ENCODE data around the gene TNFRSF14. TPM values are rescaled to one million over a fixed set of nuclear protein-coding genes. Genes with fewer than 3 reads are reported as not detected.

TNFRSF14 gene
- total and polyA plus RNA-seq, 9 of the 15 experiments (the other 6 are each of a cell fraction or from before 2014, with no cell fraction given), result 0.11 to 2.3 (median 0.68) TPM; not detected in 2

DNA sequence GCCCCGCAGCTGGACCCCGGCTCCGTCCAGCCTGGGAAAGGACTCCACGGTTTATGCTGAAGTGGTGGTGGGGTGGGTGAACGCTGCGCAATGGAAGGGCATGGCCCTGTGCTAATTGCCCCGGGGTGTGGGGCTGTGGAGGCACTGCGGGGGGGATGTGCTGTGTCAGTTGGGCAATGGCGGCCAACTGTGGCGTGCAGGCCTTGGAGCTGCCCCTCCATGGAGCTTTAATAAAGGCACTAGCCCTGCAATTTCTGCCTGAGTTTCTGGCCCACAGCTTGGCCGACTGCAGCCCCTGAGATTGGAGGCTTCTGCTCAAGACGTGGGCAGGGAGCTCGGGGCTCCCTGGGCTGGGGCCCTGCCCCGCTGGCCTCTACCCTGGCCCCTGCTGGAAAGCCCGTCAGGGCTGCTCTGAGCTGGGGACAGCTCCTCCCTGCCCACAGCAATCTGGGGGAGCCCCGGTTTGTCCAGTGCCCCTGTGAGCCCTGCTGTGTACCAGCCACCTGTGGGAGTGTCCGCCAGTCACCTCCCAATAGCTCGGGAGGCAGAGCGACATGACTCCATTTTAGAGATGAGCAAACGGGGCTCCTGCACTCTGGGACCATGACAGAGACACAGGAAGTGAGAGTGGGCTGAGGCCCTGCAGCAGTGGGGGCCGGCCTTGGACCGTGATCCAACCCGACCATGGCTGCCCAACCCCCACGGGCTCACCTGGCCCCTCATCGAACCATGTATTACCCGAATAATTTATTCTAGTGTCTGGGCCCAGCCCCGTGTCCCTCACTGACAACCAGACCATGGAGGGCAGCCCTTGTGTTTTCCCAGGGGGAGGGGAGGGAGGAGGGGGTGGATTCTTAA is 8.7 kb upstream of the TNFRSF14 start (continued):
- TF ChIP-seq, protein P1, sequence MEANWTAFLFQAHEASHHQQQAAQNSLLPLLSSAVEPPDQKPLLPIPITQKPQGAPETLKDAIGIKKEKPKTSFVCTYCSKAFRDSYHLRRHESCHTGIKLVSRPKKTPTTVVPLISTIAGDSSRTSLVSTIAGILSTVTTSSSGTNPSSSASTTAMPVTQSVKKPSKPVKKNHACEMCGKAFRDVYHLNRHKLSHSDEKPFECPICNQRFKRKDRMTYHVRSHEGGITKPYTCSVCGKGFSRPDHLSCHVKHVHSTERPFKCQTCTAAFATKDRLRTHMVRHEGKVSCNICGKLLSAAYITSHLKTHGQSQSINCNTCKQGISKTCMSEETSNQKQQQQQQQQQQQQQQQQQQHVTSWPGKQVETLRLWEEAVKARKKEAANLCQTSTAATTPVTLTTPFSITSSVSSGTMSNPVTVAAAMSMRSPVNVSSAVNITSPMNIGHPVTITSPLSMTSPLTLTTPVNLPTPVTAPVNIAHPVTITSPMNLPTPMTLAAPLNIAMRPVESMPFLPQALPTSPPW (CRISPR knock-in tag; IDR thresholded peaks at IDR 0.05), result peak; percentile 8; the same call in 1 of the 2 replicates

DNA sequence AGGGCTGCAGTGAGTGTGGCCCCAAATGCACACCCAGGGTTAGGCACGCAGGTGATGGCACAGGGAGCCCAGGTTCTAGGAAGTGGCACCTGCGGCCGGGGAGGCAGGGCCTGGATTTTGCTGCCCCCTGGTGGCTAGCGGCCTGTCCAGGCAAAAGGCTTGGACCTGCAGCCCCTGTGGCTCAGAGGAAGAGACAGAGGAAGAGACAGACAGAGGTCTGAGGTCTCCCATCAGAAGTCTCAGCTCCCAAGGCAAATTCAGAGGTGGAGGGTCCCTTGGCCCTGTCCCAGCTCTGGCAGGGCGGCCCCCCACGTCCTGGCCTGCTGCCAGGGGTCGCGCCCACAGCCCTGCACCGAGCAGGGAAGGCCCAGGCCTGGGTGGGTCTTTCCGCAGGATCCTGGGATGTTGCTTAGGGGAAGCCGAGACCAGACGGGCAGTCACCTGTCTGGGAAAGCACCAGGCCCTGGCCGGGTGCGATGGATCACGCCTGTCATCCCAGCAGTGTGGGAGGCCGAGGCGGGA is 8.0 kb upstream of the TNFRSF14 start:
- H3K9me3 ChIP-seq (replicated peaks; ENCODE audit: control insufficient read depth, insufficient read depth, low read depth, low read length), result no peaks in the 10 kb centered on the region
- peaks cover 9% of the 10 kb centered on the region; the same call in 1 of the 3 replicates for H3K79me2 ChIP-seq (ENCODE audit: control insufficient read depth, insufficient read depth, low read length)
- peaks cover 3% of the 10 kb centered on the region for H3K9me1 ChIP-seq (ENCODE audit: control insufficient read depth, insufficient read depth, low read length)
- intact Hi-C loops (cut with micrococcal nuclease) (loop anchor here (1.0 to 10.0 kb wide), 5 partner anchors 39 to 353 kb away; partner anchors contain the start of genes FAAP20, PRXL2B and TTC34), in situ Hi-C loops (cut with MboI) (loop anchor here (25.0 kb wide), 1 partner anchor 361 kb away; the partner anchor contains the start of gene FAAP20)
- ATAC-seq (peak; percentile 60), DNase-seq (ENCODE audit: extremely low read depth in 1 of 4, low spot score in 3 of 4) (peak; percentile 74 to 90 (median 82)), FAIRE-seq (peak; percentile 93)
- peak overlapping the region; percentile 74 for H2AFZ ChIP-seq (ENCODE audit: low read depth, low read length)
- POLR2A ChIA-PET, result interaction anchor here (1.1 kb wide), 1 partner anchor 15 kb away, joined by 4 read pairs; no protein-coding TSS in a partner anchor
- H4K20me1 ChIP-seq (replicated peaks; ENCODE audit: control insufficient read depth, insufficient read depth, low read length), result no peaks in the 10 kb centered on the region; the same call in 1 of the 2 replicates
- no peaks in the 10 kb centered on the region for H3K36me3 ChIP-seq (ENCODE audit: control insufficient read depth, insufficient read depth, low read length)
- H3K4me3 ChIP-seq, result no peak overlapping the region
- H3K9ac ChIP-seq (ENCODE audit: insufficient read depth in 1 of 2, low read depth in 2 of 2, low read length in 2 of 2), result peak overlapping the region; percentile 56 to 87; a peak in 3 of 4 replicates
- 19% methylated on average over 17 of the region's 17 CpGs for WGBS (ENCODE audit: insufficient coverage, low coverage, missing lambda C conversion rate)
- no peaks in the 10 kb centered on the region for H3K27me3 ChIP-seq (ENCODE audit: control insufficient read depth in 2 of 2, insufficient read depth in 2 of 2, low read length in 2 of 2)
- H3K27ac ChIP-seq (ENCODE audit: extremely low read depth, low read depth, low read length), result peak overlapping the region; percentile 73; the same call in 2 of the 3 replicates
- no TSS peak for BruUV-seq (replicated peaks)
- H3K4me2 ChIP-seq (ENCODE audit: insufficient read depth, low read length), result peak overlapping the region; percentile 87
- CTCF ChIA-PET (ENCODE audit: low intra/inter-chr PET ratio), result interaction anchor here (0.6 to 3.0 kb wide), 2 partner anchors 13 to 134 kb away, joined by 3 to 36 read pairs; partner anchors contain the start of gene PEX10
- peaks cover 50 to 78% of the 10 kb centered on the region in 2 experiments for H3K4me1 ChIP-seq (replicated peaks in 1 of 2; ENCODE audit: control insufficient read depth in 2 of 2, insufficient read depth in 2 of 2, low read length in 2 of 2)
- TF ChIP-seq ZNF445 (CRISPR knock-in tag; IDR thresholded peaks at IDR 0.05; ENCODE audit: low read depth) (0 out of 2 replicates have a peak, but pooled peaks have one; percentile 28), XRCC5 (IDR thresholded peaks at IDR 0.05; ENCODE audit: low read depth, low read length) (peak; percentile 92), KLF16 (IDR thresholded peaks at IDR 0.05) (peak; percentile 38; the same call in 1 of the 2 replicates), SMC3 (conservative IDR thresholded peaks at IDR 0.05; ENCODE audit: insufficient read depth, low read depth, low read length) (peak; percentile 94), RCOR1 (IDR thresholded peaks at IDR 0.05; ENCODE audit: borderline replicate concordance in 1 of 2, low read depth in 2 of 2, low read length in 2 of 2) (peak in 1 of 2 experiments; percentile 63; a peak in 2 of 4 replicates)
- TF ChIP-seq, protein P2, sequence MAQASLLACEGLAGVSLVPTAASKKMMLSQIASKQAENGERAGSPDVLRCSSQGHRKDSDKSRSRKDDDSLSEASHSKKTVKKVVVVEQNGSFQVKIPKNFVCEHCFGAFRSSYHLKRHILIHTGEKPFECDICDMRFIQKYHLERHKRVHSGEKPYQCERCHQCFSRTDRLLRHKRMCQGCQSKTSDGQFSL (CRISPR knock-in tag; IDR thresholded peaks at IDR 0.05), result no peak
- TF ChIP-seq, protein P2 (tag; IDR thresholded peaks at IDR 0.05), result no peak
